GM21367 (cell line): Measurements from ENCODE around the gene PIK3C2G.
"Not testable (repeated sequence)": the region's sequence is repeated elsewhere in the genome, so short reads cannot be mapped to it uniquely, and the experiment has no call there.

Experiments used
- ATAC-seq: cut with Tn5 transposase; IDR thresholded peaks from one replicate; pipeline ENCODE4 v1.9.1; 2021; ENCODE audit not compliant: unreplicated experiment

The PIK3C2G gene

DNA sequence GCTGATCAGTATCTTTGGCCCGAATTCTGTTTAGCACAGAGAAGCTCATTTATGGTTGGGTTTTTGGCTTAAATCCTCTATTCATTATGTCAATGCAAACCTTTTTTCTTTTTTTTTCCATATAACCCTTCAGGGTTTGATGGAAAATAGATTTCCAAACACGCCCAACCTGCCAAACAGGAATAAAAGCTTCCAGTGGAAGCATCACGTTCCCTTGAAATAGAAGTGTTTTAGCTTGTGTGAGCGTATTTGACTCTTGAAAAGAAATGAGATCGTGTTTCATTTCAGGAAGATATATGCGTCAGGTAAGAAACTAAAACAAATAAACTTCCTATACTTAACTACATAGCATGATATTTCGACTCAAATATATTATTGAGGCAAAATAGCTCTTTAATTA is at the start of gene PIK3C2G:
TSS of gene PIK3C2G (plus strand) at position 246 of the 400 bp plus-strand sequence. CDS start 20,564 bp downstream, outside the sequence.
- no peak for ATAC-seq

DNA sequence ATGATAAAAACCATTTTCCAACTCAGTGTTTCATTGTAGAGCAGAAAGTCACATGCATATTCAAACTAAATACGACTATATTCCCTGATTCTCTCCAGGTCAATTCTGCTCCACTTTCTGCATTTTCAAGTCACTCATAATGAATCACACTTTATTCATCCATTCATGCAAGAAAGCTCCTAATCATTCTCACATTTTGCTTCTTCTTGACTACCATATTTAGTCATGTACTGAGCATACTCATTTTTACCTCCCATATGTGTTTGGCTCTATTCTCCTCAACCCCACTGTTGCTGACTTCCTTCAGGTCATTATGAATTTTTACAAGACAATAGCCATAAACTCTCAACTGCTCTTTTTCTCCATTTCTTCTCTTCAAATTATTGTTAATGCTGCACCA is 43.4 kb upstream of the PIK3C2G start:
- ATAC-seq, result no peak

- no peak for ATAC-seq
These were observed 39.6 kb upstream of the PIK3C2G start for GRCh38 chr12:18221726-18222125.

DNA sequence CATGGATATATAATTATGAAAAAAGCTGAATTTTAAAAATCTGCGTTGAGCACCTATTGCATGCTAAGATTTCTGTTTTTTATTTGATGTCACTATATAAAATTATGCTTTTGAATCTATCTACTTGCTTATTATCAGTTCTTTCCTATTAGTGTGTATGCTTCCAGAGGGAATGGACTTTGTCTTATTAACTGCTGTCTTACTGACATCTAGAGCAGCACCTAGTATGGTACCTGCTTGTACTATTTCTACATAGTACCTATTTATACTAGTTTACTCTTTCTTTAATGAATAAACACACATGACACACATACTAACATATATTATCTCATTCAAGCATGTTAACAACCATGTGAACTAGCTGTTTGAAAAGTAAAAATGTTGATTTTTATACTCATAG is 38.6 kb upstream of the PIK3C2G start:
- no peak for ATAC-seq

DNA sequence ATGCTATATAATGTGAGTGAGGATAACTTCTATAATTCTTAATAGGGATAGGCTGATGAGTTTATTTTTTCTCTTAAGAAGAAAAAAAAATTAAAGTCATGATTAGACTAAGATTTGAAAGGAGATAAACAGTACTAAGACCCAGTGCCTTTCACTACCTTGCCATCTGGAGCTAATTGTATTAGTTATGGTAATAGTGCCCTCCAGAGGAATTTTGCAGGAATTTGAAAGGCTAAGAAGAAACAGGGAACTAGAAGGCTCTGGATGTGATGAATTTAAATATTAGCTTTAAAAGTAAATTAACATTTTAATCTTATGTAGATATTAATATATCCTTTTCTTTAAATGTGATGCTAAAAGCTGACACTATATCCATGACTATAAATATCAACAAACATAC is 36.6 kb upstream of the PIK3C2G start:
- no peak for ATAC-seq

- ATAC-seq, result no peak
These were observed 21.8 kb upstream of the PIK3C2G start for GRCh38 chr12:18239526-18239925.

GRCh38 chr12:18242380-18243089 is 18.8 kb upstream of the PIK3C2G start:
- no peak for ATAC-seq

DNA sequence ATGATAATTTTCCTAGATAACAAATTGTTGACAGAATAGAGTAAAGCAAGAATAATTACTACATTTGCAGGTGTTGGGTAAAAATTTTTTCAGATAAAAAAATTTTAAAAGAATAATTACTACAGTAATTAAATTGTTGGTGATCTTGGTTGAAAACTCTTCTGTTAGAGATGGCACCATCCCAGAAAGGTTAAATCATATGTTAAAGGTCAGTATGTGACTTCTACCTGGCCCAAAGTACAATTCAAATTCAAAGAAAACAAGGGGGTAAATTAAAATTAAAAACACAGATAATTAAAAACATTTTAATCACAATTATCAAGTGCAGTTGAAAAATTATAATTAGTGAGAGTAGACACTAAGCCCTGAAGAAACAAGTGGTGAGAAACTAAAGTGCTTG is 18.1 kb upstream of the PIK3C2G start:
- no peak for ATAC-seq

DNA sequence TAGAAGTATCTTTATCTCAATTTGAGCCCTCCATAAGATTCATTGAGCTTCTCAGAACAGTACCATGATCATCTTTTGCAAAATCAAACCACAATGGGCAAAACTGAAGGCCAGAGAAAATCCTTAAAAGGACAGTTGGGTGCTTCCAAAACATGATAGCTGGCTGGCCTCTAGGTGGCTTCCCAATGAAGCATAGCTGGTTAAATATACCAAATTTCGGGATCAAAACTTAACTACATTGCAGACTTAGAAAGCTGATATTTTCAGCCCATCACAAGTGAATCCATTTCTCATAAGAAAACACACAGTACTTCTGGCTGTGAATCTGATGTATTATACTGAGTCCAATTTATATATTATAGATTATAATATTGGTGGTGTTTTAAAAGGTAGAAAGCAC is 15.3 kb upstream of the PIK3C2G start:
- no peak for ATAC-seq

DNA sequence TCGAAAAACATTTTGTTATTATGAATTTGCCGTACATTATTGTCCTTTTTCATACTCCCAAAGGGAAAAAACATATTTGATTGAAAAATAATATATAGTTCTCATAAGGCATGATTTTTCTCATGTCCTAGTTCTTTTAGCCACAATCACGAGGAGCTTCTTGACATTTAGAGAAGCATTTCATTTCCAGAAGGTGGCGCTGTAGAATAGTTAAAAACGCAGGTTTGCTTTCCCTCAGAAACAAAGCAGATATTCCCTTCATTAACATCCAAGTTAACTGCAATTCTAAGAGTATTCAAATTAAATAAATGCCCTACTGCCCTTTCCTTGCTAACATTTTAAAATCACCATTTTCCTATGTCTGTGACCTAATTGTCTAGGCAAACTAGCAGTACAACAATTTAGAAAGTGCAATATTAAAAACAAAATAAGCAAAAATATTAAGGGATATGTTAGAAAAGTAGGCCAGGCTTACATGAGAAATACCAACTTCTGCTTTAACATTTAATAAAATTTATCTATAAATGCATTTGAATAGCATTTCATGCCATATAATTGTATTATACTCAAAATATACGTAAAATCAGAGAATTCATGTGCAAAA is 10.9 kb upstream of the PIK3C2G start:
- ATAC-seq, result no peak

DNA sequence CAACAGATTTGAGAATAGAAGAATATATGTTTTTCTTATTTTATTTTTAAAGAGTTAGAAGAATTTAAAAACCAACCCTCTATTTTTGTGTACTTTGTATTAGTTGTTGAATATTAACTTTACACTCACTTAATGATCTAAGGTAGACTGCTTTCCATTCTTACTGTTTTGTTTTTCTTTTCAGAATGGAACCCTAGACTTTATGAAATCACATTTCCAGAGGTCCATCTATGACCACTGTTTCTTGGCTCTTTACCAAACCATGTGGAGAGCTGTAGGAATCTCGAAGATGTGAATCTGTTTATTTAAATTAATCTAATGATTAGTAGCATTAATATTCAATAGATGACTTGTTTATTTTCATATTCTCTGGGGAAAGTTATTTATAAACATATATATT is 7.2 kb upstream of the PIK3C2G start:
- no peak for ATAC-seq

DNA sequence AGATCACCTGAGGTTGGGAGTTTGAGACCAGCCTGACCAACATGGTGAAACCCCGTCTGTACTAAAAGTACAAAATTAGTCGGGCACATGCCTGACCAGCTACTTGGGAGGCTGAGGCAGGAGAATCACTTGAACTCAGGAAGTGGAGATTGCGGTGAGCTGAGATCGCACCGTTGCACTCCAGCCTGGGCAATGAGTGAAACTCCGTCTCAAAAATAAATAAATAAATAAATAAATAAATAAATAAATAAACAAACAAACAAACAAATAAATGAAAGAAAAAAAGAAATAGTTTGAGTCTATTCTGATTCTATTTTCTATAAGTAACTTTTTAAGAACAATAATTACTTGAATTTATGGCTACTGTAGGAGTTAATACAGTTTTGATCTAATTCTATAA is 6.3 kb upstream of the PIK3C2G start:
- ATAC-seq, result not testable (repeated sequence)

GRCh38 chr12:18257251-18257650 is 4.1 kb upstream of the PIK3C2G start:
- ATAC-seq, result no peak

GRCh38 chr12:18258929-18259328 is 2.4 kb upstream of the PIK3C2G start:
- ATAC-seq, result no peak

DNA sequence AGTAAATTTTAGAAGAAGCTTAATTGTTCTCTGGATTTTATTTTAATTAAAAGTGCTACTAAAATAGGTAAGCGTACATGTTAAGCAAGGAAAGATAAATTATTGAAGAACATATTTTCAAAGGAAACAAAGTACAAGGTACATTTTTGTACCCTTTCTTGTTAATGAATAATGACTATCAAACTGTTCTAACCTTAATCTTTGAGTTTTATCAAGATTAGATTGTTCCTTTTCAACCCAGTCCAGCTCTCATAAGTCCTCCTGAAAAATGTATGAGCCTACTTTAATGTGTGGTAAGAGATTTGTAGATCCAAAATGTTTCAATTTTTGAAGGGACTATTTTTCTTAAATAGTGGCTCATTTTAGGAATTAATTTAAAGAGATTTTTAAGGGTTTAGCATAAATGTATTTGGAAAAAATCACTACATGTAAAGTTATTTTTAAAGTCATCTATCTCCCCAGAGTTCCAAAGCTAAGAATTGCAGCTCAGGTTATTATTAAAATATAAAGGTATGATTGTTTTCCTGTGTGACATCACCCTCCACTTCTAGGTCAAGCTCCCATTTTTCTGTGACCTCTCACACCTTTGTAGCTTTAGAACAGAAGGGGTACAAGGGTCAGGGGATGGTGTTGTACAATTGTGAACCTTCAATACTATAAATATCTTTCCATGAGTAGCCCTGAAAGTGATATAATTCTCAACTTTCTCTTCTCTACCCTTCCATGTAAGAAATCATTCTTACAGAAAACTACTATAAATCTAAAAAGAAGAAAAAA is 1.2 kb upstream of the PIK3C2G start:
- ATAC-seq, result no peak

- no peak for ATAC-seq
These were observed 588 bp downstream of the PIK3C2G start for GRCh38 chr12:18261906-18262305.

- ATAC-seq, result no peak
These were observed 1.2 kb downstream of the PIK3C2G start for GRCh38 chr12:18262514-18262913.

DNA sequence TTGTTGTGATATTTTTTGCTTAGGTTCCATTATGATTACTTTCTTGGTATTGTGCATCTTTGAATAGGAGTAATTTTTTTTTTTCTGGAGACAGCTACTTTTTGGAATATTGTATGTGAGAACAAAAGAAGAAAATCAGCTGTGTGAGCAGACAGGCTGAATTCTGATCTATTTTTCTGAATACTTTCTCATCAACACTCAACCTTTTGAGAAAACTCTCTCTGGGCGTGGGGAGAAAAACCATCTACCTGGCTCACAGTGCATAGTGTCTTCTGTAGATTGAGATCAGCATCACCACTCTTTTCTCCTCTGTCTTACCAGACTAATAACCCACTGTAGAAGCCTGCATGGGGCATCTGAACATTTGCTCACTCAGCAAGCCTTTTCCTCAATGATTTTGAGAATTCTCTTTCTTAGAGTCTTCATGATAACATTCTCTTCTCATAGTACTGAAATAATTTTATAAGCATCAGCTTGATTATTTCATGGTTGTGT is 3.3 kb downstream of the PIK3C2G start:
- no peak for ATAC-seq

DNA sequence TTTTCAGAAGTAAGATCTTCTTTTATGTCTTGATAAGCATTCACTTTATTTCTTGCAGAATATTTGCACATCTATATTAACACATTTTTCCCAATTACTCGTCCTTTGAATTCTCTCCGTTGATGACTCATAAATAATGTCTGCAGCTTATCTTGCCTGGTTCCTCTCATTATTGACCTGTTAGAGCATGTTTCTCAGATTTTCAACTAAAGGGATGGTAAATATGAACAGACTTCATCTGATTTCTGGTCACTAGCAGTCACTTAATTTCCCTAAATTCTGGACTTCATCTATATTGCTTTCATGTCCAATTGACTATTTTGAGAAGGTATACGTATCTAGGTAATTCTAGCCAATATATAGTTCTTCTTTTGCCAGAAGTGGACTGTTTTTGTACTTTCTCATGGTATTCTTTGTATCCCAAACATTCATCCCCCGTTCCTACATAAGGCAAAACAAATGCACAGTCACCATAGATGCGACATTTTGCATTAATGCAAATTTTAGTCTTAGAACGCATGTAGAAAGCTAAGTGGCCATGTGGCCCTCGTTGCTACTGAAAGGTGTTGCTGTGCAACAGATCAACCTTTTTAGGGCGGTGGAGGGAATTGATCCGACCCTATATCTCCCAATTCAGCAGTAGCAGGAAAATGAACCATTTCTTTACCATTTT is 6.2 kb downstream of the PIK3C2G start:
- no peak for ATAC-seq

GRCh38 chr12:18270958-18271460 is 9.7 kb downstream of the PIK3C2G start:
- no peak for ATAC-seq

- no peak for ATAC-seq
These were observed 14.7 kb downstream of the PIK3C2G start for GRCh38 chr12:18275981-18276380.
